LNCAP (cell line): ENCODE data around the gene EOLA2.
A peak's percentile ranks its signal among the peaks of the same experiment; 100 is the strongest.

Experiments
- CTCF ChIP-seq: fragments of 450-650 bp; IDR thresholded peaks from 2 replicates; pipeline ENCODE4 v1.5.1; 2017; ENCODE audit warnings: mild to moderate bottlenecking

The EOLA2 gene

GRCh38 chrX:149938427-149938880, at the start of gene EOLA2:
TSS of gene EOLA2 (minus strand) at chrX:149938491. CDS start at chrX:149933874, 4,617 bp downstream.
- TF ChIP-seq CTCF = peak; percentile 39

DNA sequence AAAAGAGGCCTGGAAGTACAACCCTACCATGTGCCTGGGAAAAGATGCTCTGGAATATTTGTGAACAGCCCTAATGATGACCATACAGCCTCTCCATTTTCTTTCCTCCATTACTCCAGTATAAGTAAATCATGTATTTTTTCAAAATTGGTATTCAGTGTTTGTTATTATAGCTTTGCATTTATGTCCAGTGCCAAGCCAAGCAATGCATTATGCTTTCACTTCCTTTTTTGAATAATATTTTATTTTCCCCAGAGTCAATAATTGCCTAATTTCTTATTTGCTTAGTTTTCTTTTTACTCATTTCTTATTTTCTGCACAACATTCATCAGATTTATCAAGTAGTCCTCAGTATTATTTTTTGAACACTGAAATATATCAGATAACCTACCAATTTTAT, 49.3 kb upstream of the EOLA2 start:
- TF ChIP-seq CTCF = no peak

DNA sequence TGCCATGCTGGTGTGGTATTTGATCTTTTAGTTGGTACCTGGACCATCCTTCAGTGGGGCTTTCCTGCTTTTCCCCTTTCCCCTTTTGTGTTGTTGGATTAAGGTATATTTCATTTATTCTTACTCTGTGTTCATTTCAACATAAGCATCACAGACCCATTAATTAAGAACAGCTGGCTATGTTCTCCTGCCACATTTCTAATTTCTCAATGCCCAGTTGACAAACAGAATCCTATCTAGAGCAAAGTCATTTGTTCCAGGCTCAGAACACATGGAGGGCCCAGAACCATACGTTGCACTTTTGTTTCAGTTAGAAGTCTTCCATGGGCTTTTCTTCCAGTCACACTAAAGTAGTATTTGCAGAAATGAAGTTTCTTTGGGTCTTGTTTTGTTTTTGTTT, 46.1 kb upstream of the EOLA2 start:
- no peak for TF ChIP-seq CTCF

DNA sequence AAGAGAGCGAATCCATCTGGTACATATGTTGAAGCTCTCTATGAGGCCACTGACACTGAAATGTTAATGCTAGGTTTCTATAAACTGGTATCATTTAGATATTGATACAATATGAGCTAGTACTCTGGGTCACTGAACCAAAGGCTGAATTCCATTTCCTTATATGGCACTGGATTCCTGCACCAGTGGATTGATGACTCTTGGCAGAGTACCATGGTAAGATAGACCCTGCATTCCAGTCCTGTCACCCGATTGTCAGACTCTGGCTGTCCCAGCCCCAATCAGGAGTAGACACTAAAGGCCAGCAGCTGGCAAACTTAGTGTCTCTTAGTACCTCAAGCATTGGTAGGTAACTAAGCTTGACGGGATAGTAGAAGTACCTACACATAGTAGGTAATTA, 44.0 kb upstream of the EOLA2 start:
- no peak for TF ChIP-seq CTCF

DNA sequence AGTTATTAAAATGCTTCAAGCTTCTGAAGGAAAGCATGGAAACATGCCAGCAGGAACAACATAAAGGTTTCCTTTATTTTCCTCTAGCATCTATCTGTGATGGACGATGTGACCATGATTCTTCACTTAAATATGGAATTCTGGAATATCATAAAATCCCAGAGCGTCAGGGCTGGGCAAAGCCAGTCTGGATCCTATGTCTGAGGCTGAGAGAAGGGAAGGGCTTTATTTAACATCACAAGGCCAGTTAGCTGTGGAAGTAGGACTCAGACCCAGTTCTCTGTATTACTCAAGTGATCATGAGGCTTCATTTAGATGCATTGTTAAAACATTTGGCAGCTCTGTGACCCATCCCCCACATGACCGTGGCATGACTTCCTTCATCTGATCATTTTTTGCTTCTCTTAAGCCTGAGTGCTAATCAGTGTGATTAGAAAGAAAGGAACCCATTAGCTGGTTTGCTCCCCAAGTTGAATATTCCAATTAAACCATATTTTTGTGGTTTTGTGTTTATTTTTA, 40.9 kb upstream of the EOLA2 start:
- no peak for TF ChIP-seq CTCF

- TF ChIP-seq CTCF = peak; percentile 62
Measured at GRCh38 chrX:149962859-149963757, 24.8 kb upstream of the EOLA2 start.

DNA sequence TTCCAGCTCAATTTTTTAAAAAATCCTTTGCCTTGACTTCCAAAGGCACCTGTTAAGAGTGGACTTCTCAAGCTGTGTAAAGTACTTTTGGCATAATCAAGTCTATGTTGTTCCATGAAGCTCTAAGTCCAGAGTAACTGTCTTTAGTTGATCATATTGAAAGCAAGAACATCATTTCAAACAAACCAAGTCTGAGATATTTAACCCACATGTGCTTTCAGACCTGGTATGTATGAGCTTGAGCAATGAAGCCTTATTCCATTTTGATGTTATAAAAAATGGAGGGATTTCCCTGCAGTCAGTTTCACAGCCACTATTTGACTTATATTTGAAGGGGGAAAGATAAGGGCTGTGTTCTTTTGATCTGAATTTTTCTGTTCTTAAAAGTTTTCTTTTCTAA, 23.7 kb upstream of the EOLA2 start:
- no peak for TF ChIP-seq CTCF
